HG02870 (cell line): Measurements from ENCODE around the gene TAF1.
"Not testable (repeated sequence)": the region's sequence is repeated elsewhere in the genome, so short reads cannot be mapped to it uniquely, and the experiment has no call there.

Experiments
- ATAC-seq: cut with Tn5 transposase; IDR thresholded peaks from one replicate; pipeline ENCODE4 v1.9.1; 2021; ENCODE audit warnings: mild to moderate bottlenecking, moderate library complexity; ENCODE audit not compliant: unreplicated experiment

The TAF1 gene

DNA sequence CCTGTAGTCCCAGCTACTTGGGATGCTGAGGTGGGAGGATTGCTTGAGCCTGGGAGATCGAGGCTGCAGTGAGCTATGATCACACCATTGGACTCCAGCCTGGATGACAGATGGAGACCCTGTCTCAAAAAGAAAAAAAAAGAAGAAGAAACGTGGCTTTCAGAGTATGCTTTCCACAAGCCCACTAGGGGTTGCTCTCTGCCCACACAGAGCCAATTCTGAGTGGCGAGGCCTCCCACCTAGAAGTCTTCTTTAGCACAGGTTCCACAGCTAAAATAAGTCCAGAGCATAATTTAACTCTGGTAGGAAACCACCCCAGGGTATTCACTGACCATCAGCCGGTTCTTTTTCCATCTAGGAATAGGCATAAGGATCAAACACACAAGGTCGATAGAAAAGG, 50.1 kb downstream of the TAF1 start:
- not testable (repeated sequence) for ATAC-seq

DNA sequence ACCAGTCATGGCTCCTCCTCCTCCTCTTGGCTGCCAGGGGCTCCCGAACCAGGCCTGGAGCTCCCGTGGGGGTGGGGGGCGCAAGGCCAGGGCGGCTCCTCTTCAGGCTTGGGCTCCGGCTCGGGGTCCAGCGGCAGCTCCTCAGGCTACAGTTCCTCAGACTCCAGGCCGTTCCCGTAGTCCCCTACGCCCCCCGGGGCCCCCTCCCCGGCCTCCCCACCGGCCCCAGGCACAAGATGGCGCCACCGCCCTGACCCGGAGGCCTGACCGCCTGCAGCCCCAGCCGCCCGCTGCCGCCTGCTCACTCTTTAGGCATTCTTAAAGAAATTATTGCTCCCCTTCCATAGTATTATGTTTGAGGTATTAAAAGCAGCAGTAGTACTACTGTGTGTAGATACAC, 54.5 kb downstream of the TAF1 start:
- no peak for ATAC-seq

- ATAC-seq = no peak
These were observed 66.6 kb downstream of the TAF1 start for GRCh38 chrX:71432733-71433132.

DNA sequence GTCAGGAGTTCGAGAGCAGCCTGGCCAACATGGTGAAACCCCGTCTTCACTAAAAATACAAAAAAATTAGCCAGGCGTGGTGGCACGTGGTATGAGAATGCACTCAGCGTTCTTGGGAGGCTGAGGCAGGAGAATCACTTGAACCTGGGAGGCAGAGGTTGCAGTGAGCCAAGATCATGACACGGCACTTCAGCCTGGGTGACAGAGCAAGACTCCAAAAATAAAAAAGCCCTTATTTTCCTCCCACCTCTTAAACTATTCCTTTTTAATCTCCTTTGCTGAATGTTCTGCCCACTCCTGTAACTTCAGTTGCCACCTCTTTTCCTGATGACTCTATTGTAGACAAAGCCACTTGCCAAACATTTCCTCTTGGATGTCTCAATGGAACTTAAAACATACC, 72.6 kb downstream of the TAF1 start:
- ATAC-seq = no peak

- no peak for ATAC-seq
These were observed 73.3 kb downstream of the TAF1 start for GRCh38 chrX:71439420-71439819.

DNA sequence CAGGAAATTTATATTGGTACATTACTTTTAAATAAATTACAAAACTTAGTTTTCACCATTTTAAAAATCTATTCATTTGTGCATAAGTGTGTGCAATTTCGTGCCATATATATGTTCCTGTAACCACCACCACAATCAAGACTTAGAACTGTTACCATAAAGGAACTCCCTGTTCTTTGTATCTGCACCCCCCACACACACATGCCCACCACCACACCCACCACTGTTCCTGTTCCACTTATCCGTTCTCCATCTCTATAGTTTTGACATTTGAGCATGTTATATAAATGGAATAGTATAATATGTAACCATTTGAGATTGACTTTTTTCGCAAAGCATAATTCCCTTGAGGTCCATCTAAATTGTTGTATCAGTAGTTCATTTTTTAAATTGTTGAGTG, 73.7 kb downstream of the TAF1 start:
- ATAC-seq = no peak

- no peak for ATAC-seq
These were observed 74.2 kb downstream of the TAF1 start for GRCh38 chrX:71440401-71440800.

GRCh38 chrX:71441809-71442208, 75.7 kb downstream of the TAF1 start:
- ATAC-seq = not testable (repeated sequence)

DNA sequence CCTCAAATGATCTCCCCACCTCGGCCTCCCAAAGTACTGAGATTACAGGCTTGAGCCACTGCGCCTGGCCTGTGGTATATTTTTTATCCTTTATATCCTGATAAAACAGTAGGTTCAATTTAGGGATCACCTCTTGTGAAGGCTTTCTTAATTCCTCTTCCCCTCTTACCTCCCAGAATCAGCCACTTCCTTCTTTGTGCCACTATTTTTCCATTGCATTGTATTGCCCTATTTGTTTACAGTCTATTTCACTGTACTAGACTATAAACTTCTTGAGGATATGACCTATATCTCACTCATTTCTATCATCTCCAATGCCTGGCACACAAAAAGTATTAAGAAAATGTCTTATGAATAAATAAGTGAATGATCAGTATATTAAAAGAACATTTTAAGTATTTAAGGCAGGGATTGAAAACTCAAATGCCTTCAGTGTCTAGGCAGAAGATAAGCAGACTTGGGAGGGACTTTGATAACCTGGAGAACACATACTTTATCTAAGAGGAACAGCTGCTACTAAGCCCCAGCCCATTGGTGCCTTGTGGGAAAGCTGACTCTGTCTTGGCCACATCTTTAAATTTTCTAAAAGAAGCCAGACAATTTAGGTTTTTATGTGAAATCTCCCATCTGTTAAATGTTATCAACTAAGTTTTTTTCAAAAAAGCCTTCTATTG, 84.4 kb downstream of the TAF1 start:
- no peak for ATAC-seq

- not testable (repeated sequence) for ATAC-seq
These were observed 85.4 kb downstream of the TAF1 start for GRCh38 chrX:71451518-71451917.

GRCh38 chrX:71453056-71453455, 86.9 kb downstream of the TAF1 start:
- ATAC-seq = no peak

GRCh38 chrX:71454222-71454621, 88.1 kb downstream of the TAF1 start:
- no peak for ATAC-seq

DNA sequence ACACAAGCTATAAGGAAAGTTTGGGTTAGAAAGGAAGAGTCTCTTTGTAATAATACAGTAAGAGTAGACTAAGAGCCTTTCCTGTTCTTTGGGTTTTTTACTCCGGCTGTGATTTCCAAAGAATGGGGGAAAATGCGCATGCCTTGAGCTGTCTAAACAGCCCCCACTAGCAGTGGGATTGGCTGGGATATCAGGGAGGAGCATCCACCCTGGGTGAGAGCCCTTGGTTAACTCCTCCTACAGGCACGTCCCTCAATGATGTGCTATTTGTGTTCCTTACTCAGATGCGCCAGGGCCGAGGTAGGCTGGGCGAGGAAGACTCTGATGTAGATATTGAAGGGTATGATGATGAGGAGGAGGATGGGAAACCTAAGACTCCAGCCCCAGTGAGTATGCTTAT, 92.7 kb downstream of the TAF1 start:
- ATAC-seq = no peak

- ATAC-seq = no peak
These were observed 98.8 kb downstream of the TAF1 start for GRCh38 chrX:71464968-71465367.

GRCh38 chrX:71466979-71467523, 100.9 kb downstream of the TAF1 start:
- ATAC-seq = no peak

DNA sequence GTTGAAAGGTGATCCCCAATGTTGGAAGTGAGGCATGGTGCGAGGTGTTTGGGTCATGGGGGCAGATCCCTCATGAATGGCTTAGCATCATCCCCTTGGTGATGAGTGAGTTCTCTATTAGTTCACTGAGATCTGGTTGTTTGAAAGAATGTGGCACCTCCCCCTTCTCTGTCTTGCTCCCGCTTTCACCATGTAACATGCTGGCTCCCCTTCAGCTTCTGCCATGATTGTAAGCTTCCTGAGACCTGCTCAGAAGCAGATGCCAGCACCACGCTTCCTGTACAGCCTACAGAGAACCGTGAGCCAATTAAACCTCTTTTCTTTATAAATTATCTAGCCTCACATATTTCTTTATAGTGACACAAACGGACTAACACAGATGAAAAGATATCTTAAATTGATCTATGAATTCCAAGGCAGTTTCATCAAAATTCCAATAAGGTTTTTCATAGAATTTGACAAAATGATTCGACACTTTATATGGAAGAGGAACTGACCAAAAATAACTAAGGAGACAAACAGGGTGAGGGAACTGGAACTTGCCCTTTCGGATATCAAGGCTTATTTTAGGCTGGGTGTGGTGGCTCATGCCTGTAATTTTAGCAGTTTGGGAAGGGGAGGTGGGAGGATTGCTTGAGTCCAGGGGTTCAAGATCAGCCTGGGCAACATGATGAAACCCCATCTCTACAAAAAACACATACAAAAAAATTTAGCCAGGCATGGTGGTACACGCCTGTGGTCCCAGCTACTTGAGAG, 109.8 kb downstream of the TAF1 start:
- no peak for ATAC-seq

GRCh38 chrX:71482228-71482958, 116.2 kb downstream of the TAF1 start:
- ATAC-seq = no peak

DNA sequence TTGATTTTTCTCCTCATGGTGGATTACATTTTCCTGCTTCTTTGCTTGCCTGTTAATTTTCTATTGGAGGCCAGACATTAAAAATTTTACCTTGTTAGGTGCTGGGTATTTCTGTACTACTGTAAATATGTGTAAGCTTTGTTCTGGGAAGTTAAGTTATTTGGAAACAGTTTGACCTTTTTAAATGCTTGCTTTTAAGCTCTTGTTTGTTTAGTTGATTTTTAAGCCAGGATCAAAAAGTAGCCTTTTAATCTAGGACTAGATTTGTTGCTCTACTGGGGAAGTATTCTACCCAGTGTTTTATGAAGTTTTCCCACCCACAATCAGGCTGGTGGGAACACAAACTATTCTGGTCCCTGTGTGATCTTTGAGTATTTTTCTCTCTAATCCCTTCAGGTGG, 121.7 kb downstream of the TAF1 start:
- ATAC-seq = no peak

DNA sequence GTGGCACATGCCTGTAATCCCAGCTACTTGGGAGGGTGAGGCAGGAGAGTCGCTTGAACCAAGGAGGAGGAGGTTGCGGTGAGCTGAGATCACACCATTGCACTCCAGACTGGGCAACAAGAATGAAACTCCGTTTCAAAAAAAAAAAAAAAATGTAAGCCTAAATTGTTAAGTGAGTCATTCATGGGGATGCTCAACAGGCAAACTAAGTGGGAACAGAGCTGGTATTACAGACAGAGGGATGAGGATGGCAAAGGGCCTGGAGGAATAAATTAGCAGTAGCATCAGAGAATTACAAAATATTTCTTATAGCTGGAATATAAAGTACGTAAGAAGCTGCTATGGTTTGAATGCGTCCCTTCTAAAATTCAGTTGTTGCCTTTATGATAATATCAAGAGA, 123.4 kb downstream of the TAF1 start:
- no peak for ATAC-seq

DNA sequence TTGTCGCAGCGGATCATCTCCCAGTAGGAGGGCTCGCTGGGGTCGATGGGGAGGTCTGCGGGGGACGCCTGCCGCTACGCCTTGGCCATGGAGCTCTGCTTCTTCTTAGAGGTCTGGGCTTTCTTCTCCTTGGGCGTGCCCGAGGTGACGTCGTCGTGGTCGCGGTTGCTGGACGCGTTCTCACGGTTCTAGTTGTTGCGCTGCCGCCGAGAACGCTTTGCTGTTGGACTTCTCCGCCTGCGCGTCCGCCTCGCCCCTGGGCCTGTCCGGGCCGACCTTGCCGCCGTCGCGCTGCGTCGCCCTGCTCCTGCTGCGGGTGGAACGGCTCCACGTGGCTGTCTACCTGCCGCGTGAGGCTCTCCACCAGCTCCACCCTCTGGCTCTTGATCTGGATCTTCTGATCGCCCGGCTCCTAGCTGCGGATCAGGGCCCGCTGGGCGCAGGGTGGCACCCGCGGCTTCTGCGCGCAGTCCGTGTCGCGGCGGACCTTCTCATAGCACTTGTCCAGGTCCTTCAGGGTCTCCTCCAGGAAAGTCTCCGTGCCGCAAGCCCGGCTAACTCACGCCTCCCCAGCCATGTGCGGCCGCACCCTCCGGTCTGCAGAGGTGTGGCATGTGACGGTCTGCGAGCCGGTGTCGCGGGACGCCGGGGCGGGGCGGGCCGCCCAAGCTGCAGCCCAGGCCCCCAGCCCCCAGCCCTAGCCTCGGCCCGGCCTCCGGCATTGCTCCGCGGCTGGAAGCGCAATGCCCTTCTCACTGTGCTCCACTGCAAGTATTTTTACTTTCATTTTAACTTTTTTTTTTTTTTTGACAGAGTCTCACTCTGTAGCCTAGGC, 126.3 kb downstream of the TAF1 start:
- ATAC-seq = peak; percentile 69

DNA sequence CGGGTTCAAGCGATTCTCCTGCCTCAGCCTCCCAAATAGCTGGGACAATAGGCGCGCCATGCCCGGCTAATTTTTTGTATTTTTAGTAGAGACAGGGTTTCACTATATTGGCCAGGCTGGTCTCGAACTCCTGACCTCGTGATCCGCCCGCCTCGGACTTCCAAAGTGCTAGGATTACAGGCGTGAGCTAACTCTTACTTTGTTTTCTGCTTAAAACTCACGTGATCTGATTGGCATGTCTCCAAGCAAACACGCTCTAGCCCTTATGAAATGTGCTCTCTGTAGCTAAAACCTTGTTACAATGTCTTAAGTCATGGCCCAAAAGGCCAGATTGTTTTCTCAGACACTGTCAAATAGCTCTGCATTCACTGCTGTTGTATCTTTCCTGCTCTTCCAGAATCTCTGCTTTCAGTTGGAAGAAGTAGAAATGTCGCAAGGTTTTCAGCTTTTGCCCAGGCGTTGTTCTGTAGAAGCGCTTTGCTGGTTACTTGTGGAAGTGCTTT, 127.0 kb downstream of the TAF1 start:
- ATAC-seq = no peak
